Right kidney (tissue), 1 donor: ENCODE results near the gene ZNF777.
A peak's percentile ranks its signal among the peaks of the same experiment; 100 is the strongest.
"Not testable (repeated sequence)": the region's sequence is repeated elsewhere in the genome, so short reads cannot be mapped to it uniquely, and the experiment has no call there.

Experiments
- DNase-seq: peaks from one replicate; pipeline ENCODE4 v3.0.0-alpha.2; 2016

ZNF777 gene

DNA sequence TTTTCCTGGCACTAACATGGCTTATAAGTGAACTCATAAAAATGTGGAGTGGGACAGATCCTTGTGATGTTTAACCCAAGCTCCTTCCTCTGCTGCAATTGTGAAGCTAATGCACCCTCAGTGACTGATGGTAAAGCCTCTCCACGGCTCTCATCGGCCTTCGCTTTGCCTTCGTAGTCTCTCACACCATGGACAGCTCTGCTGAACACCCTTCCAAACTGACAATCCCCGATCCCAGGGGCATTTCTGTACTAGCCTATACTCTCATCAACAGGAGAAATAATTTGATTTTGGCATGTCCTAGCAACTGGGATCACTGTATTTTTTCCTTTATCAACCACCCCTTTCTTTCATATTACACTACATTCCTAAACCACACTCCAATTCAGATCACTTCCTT, 6.1 kb downstream of the ZNF777 start:
- no peak for DNase-seq

DNA sequence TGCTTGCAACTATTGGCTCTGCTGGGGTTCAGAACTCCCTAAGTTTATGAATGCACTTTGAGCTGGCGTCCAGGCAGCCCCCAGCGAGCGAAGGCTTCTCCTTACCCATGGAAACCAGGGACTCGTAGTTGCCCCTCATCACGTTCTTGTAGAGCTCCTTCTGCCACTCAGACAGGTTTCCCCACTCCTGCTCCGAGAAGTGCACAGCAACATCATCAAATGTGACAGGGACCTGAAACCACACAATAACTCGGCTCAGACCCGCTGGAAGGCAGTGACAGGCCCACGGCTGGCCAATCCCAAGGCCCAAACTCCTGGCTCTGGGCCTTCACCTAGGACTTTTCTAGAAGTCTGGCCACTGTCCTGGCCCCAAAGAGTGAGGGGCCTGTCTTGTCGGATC, 6.9 kb downstream of the ZNF777 start:
- DNase-seq, result no peak

DNA sequence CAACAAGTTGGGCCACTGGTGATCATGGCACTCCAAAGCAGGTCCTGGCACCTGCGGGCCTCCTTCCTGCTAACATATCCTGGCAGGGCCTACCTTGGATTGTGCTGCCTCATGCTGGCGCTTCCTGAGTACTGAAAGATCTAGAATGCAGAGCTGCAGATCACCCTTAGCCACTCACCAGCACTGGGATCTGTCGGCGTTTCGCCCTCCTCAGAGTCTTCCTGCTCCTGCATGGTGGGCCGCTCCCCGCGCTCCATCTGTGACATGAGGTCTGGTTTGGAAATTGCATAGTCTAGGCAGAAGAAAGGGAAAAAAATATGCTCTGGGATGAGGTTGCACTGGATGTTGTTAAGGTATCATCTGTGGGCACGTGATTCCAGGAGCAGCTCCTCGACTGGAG, 10.0 kb downstream of the ZNF777 start:
- DNase-seq, result no peak

DNA sequence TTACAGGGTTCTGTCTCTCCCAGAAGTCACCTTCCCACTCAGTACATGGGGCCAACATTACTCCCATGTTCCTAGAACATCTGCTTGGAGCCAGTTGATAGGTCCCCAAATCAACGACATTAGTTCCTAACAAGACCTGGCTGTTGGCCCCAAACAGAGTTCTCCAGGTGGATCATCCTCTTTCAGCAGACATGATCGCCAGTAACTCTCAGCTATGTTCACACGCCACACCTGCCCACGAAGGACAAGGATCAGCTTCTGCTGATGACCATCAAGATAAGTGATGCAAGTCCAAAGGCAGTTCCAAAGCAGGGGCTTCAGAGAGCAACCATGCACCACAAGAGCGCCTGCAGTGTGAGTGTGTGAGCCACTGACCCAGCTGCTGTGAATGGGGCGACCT, 11.0 kb downstream of the ZNF777 start:
- no peak for DNase-seq

DNA sequence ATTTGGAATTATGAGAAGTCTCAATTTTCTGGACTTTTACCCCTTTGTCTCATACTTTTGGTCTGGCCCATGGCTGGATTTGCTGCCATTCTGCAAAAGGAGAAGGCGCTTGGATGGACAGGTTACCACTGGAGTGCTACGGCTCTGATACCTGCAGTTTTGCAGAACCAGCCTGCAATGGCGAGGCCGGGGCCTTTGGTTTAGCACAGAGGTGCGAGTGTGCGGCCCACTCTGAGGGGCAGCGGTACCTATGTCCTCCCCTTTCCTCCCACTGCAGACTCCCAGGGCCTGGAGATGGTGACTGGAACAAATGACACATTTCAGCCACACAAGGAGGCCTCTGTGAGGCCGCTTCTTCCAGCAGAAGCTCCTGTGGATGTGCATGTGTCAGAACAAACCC, 11.9 kb downstream of the ZNF777 start:
- no peak for DNase-seq

DNA sequence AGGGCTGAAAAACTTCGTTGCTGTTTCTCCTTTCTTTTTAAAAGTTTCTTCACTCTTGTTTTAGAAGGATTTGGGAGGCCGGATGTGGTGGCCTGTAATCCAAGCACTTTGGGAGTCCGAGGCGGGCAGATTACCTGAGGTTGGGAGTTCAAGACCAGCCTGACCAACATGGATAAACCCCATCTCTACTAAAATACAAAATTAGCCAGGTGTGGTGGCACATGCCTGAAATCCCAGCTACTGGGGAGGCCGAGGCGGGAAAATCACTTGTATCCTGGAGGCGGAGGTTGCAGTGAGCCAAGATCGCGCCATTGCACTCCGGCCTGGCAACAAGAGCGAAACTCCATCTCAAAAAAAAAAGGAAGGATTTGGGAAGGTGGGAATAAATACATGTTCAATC, 14.8 kb downstream of the ZNF777 start:
- not testable (repeated sequence) for DNase-seq

DNA sequence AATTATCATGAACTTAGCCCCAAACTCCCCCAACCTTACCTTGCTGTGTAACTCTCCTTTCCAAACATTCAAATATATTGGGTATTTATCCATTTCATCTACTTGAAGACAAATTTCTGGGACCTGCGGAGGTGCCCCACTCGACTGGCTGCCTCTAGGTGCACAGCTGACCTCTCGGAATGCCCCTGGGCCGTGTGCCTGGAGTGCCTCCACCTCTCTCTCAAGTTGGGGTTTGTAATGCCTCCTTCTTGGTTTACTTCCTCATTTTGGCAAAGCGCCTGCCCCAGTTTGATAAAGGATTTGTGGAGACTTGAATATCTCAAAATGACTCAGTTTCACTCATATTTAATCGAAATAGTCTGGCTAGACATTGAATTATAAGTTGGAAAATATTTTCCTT, 16.6 kb downstream of the ZNF777 start:
- DNase-seq, result no peak

DNA sequence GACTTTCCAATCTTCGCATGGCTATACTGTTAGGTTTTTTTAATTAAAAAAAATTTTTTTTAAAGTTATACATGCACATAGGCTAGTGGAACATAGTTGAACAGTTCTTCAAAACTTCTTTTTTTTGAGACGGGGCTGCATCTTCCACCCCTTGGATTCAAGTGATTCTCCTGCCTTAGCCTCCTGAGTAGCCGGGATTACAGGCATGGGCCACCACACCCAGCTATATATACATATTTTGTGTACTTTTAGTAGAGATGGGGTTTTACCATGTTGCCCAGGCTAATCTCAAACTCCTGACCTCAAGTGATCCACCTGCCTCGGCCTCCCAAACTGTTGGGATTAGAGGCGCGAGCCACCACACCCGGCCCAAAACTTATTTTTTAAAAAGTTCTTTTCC, 17.3 kb downstream of the ZNF777 start:
- no peak for DNase-seq

DNA sequence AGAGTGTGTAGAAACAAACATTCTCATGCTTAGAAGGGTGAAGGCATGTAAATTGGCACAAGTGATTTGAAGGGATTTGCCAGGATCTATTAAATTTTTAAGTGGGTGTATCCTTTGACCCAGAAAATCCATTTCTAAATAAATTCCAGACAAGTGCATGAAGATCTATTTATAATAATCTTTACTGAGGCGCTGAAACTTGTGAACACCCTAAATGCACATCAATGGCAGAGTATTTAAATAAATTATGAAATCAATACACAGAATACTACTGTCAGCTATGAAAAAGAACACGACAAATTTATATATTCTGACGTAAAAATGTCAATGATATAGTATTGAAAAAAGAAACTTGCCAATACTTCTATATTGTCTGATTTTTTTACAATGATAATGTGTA, 17.9 kb downstream of the ZNF777 start:
- DNase-seq, result no peak

DNA sequence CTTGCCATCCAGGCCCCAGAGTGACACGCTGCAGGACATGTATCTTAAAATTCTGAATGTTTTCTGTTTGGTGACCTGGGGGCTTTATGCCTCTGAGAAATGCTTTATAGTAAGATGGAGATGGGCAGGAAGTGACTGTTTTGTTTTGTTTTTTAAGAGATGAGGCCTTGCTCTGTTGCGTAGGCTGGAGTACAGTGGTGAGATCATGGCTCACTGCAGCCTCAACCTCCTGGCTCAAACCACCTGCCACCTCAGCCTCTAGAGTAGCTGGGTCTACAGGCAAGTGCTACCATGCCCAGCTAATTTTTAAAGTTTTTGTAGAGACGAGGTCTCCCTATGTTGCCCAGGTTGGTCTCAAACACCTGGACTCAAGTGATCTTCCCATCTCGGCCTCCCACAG, 20.6 kb downstream of the ZNF777 start:
- DNase-seq, result no peak

DNA sequence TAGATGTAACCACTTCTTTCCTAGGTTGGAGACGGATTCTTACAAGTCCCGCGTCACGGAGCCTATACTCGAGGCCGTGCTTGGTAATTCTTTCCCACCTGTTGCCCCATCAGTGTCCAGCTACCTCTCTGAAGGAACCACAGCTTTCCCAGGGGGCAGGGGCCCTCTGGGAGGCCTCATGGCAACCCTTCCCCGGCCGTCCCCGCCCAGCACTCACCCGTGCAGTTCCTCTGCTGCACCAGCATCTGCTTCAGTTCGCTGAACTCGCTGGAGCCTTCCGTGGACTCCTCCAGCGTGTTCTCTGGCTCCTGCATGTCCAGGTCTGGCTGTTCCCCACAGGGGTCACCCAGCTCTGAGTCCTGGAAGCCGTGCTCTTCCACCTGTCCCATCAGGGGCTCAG, 24.5 kb downstream of the ZNF777 start:
- no peak for DNase-seq

DNA sequence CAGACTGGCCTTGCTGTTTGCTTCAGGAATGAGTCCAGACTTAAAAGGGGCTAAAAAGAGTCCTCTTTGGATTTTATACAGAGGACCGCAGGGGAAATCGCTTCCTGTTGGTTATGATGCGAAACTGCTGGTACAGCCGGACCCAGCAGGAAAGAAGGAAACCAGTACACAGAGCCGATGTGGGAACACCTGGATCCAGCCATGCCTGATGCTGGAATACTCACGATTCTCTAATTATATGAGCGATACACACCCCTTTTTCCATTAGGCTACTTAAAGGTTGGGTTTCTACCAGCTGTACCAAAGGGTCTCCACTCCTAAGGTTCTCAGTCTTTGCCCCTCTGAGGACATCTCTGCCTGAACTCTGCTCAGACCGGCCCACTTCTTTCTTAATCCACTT, 27.7 kb downstream of the ZNF777 start:
- DNase-seq, result no peak

DNA sequence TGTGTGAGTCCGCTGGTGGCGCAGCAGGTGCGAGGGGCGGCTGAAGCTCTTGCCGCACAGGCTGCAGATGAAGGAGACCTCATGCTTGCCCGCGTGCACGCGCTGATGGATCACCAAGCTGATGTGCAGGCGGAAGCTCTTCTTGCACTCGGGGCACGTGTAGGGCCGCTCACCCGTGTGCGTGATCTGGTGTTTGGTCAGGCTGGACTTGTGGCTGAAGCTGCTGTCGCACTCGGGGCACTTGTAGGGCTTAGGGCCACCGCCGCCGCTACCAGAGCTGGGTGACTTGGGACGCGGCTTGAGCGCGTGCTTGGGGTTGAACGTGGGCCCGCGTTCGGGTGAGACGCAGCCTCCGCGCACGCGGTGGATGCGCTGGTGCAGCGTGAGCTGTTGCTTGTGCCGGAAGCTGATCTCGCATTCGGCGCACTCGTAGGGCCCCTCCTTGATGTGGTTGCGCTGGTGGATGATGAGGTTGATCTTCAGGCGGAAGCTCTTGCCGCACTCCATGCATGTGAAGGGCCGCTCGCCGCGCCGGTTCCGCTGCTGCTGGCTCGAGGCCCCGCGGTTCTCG, 28.7 kb downstream of the ZNF777 start:
- no peak for DNase-seq

DNA sequence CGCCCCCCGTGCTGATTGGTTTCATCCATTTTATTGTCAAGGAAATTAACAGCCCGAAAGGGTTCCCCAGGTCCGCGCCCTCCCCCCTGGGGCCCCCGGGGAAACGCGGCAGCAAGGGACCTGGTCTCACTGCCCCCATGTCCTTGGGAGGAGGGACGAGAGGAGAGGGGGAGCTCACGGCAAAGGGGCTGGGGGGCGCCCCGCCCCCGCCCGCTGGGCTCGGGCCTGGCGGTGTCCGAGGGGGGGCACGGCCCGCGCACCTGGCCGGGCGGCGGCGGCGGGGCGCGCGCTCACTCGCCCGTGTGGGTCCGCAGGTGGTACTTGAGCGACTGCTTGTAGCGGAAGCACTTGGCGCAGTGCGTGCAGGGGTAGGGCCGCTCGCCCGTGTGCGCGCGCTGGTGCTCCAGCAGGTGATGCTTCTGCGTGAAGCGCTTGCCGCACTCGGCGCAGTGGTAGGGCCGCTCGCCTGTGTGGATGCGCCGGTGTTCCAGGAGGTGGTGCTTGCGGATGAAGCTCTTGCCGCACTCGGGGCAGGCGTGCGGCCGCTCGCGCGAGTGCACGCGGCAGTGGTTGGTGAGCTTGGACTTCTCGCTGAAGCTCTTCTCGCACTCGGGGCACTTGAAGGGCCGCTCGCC, 29.3 kb downstream of the ZNF777 start:
- no peak for DNase-seq

DNA sequence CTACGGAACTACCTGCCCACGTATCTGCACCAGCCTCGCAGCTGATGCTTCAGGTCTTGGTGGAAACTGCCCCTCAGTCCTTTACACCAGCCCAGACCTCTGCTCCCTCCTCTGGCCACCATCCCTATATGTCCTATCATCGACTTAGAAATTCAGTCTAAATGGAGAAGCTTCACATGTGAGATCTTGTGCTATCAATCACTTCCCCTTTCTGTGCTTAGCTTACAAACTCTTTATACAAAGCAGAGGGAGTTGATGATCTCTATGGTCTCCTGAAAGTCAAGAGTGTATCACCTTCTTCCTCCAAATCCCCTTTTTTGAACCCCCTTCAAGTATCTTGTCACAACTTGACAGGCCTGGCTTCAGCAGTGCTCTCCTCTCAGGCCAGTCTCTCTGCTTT, 30.7 kb downstream of the ZNF777 start:
- DNase-seq, result no peak

DNA sequence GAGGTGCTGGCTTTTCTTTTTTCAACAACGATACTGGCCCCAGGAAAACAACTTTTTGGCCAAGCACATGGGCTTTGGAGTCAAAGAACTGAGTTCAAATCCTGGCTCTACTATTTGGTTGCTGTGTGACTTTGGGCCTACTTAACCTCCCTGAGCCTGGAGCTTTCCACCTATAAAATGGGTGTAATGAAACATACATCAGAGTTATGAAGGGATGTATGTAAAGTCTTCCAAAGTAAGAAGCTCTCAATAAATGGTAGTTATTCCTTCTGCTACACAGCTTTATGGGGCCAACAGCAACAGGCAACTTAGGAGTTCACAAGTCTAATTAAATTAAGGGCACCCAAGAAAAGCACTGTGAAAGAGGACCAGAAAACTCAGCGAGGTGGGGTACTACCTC, 33.0 kb downstream of the ZNF777 start:
- no peak for DNase-seq

DNA sequence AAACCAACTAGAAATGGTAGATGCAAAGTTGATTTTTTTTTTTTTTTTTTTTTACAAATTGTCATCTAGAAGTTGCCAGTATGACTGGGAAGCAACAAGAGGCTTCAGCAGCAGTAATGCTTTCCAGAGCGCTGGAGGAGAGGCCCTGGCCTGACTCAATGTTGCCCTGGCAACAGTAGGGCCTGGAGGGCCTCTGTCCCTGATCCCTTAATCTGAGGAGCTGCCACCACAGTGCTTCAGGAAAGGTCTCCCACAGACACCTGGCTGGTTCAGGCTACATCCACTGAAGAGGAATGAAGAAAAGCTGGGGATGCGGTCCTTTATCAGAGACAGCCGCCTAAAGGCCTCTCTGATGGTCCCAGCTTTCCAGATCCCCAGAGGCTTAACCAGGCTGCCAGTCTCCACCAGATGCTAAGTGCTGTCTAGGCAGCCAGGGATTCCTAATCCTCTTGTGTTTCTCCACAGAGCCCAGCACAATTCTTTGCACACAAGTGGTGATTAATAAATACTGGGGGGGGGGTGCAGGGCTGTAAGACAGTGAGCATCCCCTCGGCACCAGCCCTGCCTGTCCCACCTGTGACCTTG, 33.7 kb downstream of the ZNF777 start:
- no peak for DNase-seq

DNA sequence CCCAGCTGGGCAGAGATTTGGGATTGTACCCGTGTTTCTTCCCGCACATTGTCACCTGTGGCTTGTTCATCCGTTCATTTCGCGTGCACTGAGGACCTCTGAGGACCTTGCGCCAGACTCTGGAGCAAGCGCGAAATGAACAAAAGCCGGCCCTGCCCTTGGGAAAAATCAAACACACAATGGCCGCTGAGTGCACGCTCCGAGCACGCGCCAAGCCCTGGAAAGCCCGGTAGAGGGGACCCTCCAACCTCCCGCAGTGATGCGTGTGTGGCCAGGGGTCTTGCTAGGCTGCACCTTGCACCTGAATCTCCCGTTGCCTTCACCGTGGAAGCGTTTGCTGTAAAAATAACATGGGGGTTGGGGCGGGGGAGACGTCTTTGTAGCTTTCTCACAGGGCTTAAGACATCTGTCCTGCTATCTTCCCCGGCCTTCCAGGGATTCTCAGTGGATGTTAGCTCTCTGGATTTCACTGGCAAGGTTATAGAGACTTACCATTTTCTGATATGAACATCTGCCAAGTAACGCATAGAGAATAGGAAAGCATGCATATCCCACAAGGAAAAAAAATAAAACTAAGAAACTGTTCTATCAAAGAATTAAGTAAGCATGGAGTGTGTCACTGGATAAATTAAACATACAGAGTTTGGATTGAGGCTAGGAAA, 37.3 kb downstream of the ZNF777 start:
- DNase-seq, result peak; percentile 58

DNA sequence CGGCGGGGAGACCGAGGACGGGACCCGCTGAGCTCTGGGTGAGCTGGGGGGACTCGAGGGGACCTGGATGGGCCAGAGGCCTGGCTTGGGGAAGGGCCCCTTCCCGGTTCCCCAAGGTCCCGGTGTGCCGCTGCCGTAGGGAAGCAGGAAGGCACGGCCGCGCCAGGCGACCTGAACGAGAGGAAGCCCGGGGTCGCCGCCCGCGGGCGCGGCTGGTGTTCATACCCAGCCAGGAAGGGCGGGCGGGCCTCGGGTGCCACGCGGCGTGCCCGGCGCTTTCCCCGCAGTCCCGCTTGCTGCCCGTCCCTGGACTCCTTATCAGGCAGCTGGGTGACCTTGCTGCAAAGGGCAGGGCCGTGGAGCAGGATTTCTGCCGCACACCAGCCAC, 38.0 kb downstream of the ZNF777 start:
- peak; percentile 76 for DNase-seq

DNA sequence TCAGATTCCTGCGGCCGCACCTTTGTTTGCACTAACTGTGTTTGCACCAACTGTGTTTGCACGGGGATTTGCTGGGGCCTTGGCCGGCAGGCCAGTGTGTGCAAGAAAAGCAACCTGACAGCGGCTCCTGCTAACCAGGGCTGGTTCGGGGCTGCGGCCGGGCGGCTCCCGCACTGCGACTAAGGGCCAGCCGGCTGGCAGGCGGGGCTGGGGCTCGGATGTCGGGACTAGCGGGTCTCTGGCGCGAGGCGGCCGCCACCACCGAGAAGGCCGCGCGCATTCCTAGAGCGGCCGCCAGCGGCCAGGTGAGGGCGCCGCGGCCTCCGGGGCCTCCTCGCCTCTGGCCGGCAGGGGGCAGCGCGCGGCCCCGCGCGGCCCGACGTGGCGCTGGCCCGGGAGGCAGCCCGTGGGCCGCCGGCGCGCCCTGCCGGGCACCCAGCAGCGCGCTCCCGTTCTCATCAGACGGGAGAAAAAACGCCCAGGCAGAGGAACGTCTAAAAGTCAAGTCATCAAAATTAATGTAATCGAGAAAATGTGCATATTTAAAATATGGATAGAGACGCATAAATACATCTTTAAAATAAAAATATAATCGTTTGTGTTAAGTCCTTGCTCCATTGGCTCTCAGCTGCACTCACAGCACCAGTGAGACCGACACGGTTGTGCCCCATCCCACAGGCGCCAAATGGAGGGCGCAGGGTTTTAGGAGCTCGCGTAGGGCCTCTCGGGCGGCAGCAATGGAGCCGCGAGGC, 38.5 kb downstream of the ZNF777 start:
- peak; percentile 82 for DNase-seq

DNA sequence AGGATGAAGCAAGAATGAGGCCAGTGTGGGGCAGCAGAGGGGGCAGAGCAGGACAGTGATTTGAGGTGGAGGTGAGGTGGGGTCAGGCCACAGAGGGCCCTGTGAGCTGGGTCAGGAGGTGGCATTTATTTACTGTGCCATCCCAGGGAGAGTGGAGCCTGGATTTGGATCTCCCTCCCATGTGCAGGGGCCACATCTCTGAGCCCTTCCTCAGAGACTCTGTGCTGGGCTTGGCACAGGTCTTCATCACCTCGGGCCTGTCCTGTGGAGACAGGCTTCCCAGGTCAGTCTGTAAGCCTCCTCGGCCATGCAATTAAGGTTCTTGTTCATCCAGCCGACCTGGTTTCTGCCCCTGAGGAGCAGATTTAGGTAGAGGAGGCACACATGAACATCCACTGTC, 40.9 kb downstream of the ZNF777 start:
- no peak for DNase-seq

DNA sequence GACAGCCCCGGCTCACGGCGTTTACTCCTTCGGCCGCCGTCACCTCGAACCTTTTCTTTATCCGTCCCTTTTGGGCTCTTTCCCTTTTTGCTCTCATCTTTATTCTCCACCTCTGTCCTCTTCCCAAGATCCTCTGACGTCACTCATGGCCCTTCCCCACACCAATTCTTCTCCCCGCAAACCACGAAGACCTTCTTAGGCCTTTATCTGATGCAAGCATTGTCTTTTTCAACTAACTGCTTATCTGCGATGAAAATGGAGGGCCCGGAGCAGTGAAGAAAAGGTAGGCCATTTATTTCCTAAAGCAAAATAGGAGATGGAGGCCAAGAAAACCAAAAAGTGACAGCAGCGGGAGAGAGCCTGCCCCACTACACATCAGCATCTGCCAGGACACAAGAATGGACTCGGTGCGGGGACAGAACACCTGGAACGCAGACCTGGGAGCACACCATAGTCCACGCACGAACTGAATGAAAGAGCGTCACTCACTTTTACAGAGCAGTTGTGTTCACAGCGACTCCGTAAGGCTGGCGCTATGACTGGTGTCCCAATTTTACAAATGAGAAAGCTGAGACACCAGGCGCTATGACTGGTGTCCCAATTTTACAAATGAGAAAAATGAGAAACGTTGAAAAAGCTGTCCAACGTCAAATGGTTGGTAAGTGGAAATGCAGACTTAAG, 45.3 kb downstream of the ZNF777 start:
- DNase-seq, result no peak
